IPS-15b (cell line): ENCODE results near the gene CD80.
"Not testable (repeated sequence)": the region's sequence is repeated elsewhere in the genome, so short reads cannot be mapped to it uniquely, and the experiment has no call there.

Experiments
- H3K27me3 ChIP-seq: one replicate; pipeline ENCODE4 v1.6.1; 2013; ENCODE audit warnings: low read length; ENCODE audit not compliant: control insufficient read depth, insufficient read depth
- H3K36me3 ChIP-seq: one replicate; pipeline ENCODE4 v1.6.1; 2013; ENCODE audit warnings: low read length; ENCODE audit not compliant: control insufficient read depth, insufficient read depth
- H3K4me1 ChIP-seq: one replicate; pipeline ENCODE4 v1.6.1; 2013; ENCODE audit warnings: mild to moderate bottlenecking, low read length; ENCODE audit not compliant: control insufficient read depth, insufficient read depth
- H3K4me3 ChIP-seq: one replicate; pipeline ENCODE4 v1.5.1; 2013; ENCODE audit warnings: low read depth, low read length
- H3K9ac ChIP-seq: one replicate; pipeline ENCODE4 v1.6.1; 2013; ENCODE audit warnings: low read depth, mild to moderate bottlenecking, low read length
- H3K9me3 ChIP-seq: one replicate; pipeline ENCODE4 v1.6.1; 2013; ENCODE audit warnings: mild to moderate bottlenecking, low read length; ENCODE audit not compliant: control insufficient read depth, insufficient read depth

The CD80 gene

DNA sequence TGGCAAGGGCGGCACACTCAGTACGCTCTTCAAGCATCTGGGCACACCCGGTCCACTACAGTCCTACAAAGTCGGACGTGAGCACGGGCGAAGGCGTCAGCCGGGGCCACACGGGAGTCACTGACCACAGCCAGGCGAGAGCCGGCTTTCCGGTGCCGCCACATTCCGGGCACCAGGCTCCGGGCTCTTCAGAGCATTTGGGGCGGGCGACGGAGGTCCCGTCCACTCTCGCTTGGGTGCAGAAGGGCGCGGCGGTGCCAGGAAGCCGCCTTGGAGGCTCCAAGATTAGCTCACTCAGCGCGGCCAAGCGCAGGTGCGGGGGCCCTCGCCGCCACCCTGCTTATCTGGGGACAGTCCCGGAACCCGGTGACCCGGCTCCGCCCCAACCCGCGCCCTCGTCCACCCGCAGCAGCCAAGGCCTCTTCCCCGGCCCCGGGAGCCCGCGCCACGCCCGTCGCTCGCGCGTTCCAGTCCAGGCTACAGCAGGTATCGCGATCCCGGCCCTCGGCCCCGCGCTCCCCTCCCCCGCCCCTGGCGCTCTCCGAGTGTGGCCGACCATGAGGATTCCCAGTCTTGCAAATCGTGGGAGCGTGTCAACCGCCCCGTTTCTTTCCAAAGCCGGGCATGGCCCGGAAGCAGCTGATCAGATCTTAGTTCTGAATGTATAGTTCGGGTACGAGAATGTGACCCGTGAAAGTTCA, 20.1 kb upstream of the CD80 start, which contains the start of gene ADPRH:
Gene ADPRH, plus strand, starts transcription at position 127 of the 701 bp plus-strand sequence. CDS start 2,678 bp downstream, outside the sequence.
- Histone ChIP-seq H3K4me1 (peaks cover 4% of the 10 kb centered on the region), H3K9ac (peak within 1 kb of the TSS; percentile 71), H3K9me3 (no peaks in the 10 kb centered on the region), H3K36me3 (no peaks in the 10 kb centered on the region), H3K27me3 (peaks cover 25% of the 10 kb centered on the region), H3K4me3 (peak within 1 kb of the TSS; percentile 84)

DNA sequence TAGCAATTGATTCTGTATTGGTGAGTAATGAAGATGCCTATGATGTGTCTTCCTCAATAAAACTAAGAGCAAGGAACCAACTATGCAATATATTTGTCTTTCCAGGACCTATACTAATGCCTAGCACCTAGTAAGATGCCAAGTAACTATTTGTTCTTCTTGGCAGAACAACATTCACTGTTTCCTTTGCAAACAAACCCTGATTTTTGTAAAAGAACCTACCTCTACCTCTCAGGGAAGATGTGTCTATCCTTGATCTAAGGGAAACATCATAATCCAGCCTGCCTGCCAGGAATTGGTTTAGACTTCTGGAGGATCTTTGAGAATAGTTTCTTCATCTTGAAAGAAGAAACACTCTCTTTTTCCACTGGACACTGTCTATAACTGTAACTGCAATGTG, 16.1 kb upstream of the CD80 start:
- H3K9me3 ChIP-seq: no peaks in the 10 kb centered on the region

DNA sequence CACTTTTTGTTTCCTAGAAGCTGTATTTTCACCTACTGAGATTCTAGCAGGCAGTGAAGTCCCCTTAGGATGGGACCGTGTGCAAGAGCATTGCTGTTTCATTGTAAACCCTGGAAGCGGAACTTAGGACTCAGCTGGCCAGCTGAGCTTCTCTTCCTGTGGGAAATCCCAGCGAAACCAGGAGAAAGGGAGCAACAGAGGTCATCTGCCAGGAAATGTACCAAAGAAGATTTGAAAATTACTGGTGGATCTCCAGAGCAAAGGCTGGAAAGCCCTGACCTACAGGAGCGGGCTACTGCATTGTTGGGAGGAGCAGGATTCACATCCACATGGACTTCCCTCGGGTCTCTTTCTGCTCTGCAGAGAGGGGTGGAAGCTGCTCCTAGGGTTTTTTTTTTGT, 12.3 kb upstream of the CD80 start:
- no peaks in the 10 kb centered on the region for H3K36me3 ChIP-seq
- H3K9me3 ChIP-seq: no peaks in the 10 kb centered on the region
- no peak overlapping the region for H3K4me3 ChIP-seq
- no peak overlapping the region for H3K9ac ChIP-seq
- H3K4me1 ChIP-seq: no peaks in the 10 kb centered on the region
- H3K27me3 ChIP-seq: peaks cover 2% of the 10 kb centered on the region

More for the DNA sequence above, 16.1 kb upstream of the CD80 start:
- H3K4me1 ChIP-seq: peaks cover 4% of the 10 kb centered on the region
- no peak overlapping the region for H3K9ac ChIP-seq
- no peaks in the 10 kb centered on the region for H3K36me3 ChIP-seq
- peaks cover 21% of the 10 kb centered on the region for H3K27me3 ChIP-seq
- H3K4me3 ChIP-seq: no peak overlapping the region

DNA sequence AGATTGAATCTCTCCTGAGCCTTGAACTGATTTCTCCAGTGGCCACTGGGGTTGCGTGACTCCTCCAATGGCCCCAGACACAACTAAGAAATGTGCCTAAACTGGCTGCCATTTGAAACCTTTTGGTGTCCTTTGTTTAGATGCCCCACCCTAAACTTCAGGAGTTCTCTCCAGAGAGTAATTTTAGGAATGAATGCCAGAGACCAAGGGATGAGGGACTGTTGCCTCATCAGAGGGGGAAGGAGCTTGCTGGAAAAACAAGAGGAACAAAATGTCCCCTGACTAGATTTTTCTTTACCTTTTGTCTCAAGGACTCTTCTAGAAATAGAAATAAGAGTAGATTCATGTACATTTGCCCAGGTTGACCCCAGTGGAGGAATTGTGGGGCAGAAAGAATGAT, 11.8 kb upstream of the CD80 start:
- Histone ChIP-seq H3K4me3 (no peak overlapping the region), H3K36me3 (no peaks in the 10 kb centered on the region), H3K4me1 (no peaks in the 10 kb centered on the region), H3K9ac (no peak overlapping the region), H3K27me3 (peaks cover 2% of the 10 kb centered on the region), H3K9me3 (no peaks in the 10 kb centered on the region)

DNA sequence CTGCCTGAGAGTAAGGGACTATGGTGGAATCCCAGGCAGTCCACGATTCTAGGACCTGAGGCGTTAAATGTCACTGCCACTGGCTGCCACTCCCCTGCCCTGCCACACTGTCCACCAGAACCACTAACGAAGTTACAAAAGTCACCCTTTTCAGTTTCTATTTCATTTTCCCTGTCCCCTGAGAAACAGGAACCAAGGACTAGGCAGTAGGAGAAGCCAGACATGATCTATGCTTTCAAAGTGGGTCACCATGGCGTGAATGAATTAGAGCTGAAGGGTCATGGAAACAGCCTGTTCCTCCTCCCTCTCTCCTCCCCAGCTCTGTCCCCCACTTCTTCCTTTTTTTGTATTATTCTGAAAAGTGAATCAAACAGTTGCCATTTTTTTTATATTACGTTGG, 10.8 kb upstream of the CD80 start:
- no peak overlapping the region for H3K4me3 ChIP-seq
- H3K9ac ChIP-seq: no peak overlapping the region
- no peaks in the 10 kb centered on the region for H3K4me1 ChIP-seq
- no peaks in the 10 kb centered on the region for H3K36me3 ChIP-seq
- no peaks in the 10 kb centered on the region for H3K9me3 ChIP-seq
- H3K27me3 ChIP-seq: peaks cover 2% of the 10 kb centered on the region

DNA sequence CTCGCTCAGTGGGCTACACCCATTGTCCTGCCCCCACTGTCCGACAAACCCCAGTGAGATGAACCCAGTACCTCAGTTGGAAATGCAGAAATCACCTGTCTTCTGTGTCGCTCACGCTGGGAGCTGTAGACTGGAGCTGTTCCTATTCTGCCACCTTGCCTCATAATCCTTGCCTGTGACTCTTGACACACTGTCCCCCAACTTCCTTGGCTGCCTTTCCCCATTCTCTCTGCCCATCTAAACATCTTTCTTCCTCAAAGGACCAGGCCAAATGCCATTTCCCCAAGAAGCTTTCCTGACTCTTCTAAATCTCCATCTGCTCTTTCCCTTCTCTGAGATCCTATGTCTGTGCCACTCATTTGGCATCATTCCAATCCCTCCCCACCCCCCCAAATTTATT, 9.7 kb upstream of the CD80 start:
- no peak overlapping the region for H3K4me3 ChIP-seq
- no peaks in the 10 kb centered on the region for H3K36me3 ChIP-seq
- H3K4me1 ChIP-seq: no peaks in the 10 kb centered on the region
- peaks cover 2% of the 10 kb centered on the region for H3K27me3 ChIP-seq
- H3K9me3 ChIP-seq: no peaks in the 10 kb centered on the region
- H3K9ac ChIP-seq: no peak overlapping the region

DNA sequence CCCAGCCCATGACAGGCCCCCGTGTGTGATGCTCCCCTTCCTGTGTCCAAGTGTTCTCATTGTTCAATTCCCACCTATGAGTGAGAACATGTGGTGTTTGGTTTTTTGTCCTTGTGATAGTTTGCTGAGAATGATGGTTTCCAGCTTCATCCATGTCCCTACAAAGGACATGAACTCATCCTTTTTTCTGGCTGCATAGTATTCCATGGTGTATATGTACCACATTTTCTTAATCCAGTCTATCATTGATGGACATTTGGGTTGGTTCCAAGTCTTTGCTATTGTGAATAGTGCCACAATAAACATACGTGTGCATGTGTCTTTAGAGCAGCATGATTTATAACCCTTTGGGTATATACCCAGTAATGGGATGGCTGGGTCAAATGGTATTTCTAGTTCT, 3.9 kb upstream of the CD80 start:
- not testable (repeated sequence) for H3K36me3 ChIP-seq, H3K9me3 ChIP-seq, H3K4me3 ChIP-seq, H3K4me1 ChIP-seq, H3K9ac ChIP-seq, H3K27me3 ChIP-seq

DNA sequence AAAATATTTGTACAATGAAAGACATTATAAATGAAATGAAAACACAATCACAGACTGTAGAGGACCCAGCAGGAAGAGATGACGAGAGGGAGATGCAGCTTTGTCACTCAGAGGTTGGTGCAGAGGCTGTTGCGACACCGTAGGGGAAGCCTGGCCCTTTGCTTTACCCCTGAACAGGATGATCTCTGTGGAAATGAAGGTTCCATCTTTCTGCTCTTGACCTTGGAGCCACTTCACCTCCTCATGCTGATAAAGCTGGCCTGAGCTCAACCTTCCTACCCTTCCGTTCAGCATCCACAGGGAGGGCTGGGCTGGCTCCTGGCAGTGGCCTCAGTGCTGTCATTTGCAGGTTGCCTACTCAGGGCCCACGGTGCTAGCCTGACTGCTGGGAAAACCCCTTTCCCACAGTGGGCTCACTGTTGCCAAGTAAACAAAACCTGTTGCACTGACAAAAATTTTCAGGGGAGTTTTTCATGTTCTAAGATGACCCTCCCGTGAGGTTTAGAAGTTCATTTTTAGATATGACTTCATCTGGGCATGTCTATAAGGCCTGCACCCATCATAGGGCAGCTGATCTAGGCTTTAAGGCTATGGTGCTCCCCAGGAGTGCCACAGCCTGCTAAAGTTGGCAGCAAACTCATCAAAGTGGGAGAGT, 3.0 kb upstream of the CD80 start:
- Histone ChIP-seq H3K36me3 (no peaks in the 10 kb centered on the region), H3K4me1 (no peaks in the 10 kb centered on the region), H3K9ac (no peak overlapping the region), H3K4me3 (no peak overlapping the region), H3K9me3 (no peaks in the 10 kb centered on the region), H3K27me3 (no peaks in the 10 kb centered on the region)

DNA sequence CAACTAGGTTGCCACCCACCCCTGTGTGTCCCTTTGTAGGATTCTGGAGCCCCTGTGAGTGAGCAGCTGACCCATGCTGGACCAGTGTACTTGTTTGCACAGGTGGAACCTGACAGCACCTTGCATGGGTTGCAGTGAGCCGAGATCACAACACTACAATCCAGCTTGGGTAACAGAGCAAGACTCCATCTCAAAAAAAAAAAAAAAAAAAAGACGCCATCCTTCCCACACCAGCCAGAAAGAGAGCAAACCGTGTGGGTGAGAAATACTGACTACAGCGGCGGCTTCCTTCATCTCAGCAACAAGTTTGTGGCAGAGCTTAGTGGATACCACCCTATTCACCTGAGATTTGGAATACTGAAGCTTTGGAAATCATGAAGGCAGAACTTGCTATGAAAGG, 746 bp upstream of the CD80 start:
- no peaks in the 10 kb centered on the region for H3K27me3 ChIP-seq
- H3K9ac ChIP-seq: no peak overlapping the region
- no peak overlapping the region for H3K4me3 ChIP-seq
- no peaks in the 10 kb centered on the region for H3K9me3 ChIP-seq
- no peaks in the 10 kb centered on the region for H3K4me1 ChIP-seq
- no peaks in the 10 kb centered on the region for H3K36me3 ChIP-seq

DNA sequence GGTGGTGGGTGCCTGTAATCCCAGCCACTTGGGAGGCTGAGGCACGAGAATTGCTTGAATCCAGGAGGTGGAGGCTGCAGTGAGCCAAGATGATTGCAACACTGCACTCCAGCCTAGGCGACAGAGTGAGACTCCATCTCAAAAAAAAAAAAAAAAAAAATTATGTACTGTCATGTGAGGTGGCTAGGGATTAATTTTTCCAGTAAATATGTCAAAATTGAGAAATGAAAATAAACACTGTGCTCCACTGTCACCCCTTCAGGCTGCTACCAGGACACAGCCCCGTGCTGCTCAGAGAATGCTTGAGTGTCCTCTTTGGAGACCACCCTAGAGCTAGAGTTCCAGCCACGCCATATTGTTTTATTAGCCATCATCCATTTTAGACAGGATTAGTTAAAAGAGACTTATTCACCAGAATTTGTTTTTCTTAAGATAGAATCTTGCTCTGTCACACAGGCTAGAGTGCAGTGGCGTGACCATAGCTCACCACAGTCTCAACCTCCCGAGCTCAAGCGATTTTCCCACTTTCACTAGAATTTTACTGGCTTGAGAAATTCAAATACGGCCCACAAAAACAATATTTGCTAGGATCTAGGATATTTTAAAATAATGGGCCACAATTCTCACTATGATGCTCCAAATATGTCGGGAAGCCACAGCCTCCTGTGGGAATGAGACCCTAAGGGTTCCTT, 642 bp downstream of the CD80 start:
- no peak overlapping the region for H3K4me3 ChIP-seq
- H3K36me3 ChIP-seq: no peaks in the 10 kb centered on the region
- H3K4me1 ChIP-seq: no peaks in the 10 kb centered on the region
- no peaks in the 10 kb centered on the region for H3K9me3 ChIP-seq
- no peak overlapping the region for H3K9ac ChIP-seq
- no peaks in the 10 kb centered on the region for H3K27me3 ChIP-seq

DNA sequence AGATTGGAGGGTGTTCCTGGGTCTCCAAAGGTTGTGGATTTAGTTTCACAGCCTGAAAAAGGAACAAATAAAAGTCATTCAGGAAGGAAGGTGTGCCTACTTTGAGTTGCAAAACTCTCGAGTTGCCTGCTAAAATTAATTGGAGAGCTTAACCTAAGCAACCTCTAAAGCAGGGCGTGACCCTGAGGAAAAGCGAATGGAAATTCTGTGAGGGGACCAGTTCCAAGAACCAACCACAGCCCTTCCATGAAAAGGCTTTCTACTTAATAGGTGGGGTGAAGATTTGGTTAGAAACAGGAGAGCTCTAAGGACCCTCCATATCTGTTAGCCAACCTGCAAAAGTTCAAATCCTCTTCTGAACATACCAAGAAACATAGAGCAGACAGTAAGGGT, 1.5 kb downstream of the CD80 start:
- no peaks in the 10 kb centered on the region for H3K36me3 ChIP-seq
- H3K4me3 ChIP-seq: no peak overlapping the region
- H3K9me3 ChIP-seq: no peaks in the 10 kb centered on the region
- H3K9ac ChIP-seq: no peak overlapping the region
- no peaks in the 10 kb centered on the region for H3K27me3 ChIP-seq
- no peaks in the 10 kb centered on the region for H3K4me1 ChIP-seq
